NCI-H526 treated with DMSO at 0.1 percent for 48 hours (cell line): ENCODE measurements around the gene PLCH2.

ENCODE experiments used
- DNase-seq: peaks from one replicate; lab custom pipeline; 2025; lab: John Stamatoyannopoulos, UW

Gene PLCH2

DNA sequence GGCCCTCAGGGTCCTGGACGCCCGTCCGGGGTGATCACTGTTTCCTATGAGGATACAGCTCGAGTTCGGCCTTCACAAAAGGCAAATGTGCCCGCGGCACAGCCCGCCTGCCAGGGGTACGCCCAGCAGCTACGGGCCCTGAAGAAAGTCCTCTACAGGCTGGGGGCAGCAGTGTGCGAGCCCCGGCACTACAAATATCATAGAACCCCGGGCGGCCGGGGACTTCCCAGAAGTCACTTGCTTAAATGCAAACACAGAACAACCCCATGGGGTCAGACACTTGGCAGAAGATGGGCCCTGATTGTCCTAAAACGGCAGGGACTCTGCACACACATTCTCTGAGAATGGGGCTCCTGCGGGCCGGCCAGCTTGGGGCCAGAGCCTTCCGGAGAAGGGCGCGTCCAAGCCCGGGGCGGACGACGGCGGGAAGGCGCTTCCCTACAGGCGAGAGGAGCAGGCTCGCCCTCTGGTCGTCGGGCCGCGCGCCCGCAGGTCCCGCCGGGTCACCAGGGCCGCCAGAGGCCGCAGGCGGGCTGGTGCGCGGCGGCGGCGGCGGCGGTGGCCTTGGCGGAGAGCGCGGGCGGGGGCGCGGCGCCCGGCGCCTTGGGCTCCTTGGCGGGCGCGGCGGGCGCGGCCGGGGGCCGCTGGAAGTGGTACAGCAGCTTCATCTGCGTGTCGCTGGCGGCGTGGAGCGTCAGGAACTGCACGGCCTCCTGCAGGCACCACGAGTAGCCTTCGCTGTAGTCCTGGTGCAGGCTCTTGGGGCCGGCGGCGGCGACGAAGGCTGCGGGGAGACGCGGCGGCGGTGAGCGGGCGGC lies 53.1 kb downstream of the PLCH2 start:
- no peak for DNase-seq

DNA sequence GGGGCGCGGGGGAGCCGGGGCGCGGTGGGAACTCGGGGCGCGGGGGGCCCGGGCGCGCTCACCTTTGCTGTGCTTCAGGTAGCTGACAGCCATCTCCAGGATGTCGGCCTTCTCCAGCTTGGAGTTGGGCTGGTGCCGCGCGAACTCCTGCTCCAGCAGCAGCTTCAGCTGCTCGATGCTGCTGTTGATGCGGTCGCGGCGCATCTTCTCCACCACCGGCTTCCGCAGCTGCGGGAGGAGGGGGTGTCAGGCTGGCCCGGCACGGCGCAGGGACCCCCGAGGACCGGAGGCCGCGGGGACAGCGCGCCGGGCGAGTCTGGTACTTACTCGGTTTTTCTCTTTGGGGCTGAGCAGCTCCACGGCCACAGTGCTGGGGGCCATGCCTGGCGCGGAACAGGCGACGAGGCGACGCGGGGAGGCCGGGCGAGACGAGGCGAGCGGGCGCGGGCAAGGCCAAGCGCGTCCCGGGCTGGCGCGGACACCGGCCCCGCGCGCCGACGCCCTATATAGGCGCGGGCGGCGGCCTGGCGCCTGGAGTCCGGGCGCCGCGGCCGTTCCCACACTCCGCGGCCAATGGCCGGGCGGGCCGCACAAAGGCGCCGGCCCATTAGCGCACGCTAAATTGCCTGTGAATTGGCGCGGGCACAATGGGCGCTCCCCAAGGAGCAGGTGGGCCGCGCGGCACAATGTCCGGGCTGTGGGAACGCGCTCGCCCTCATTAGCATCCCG lies 53.9 kb downstream of the PLCH2 start, which contains the start of gene HES5:
Gene HES5, minus strand, starts transcription at position 480 of the 729 bp plus-strand sequence. Its CDS starts 99 bp downstream, at position 381.
- DNase-seq = no peak

DNA sequence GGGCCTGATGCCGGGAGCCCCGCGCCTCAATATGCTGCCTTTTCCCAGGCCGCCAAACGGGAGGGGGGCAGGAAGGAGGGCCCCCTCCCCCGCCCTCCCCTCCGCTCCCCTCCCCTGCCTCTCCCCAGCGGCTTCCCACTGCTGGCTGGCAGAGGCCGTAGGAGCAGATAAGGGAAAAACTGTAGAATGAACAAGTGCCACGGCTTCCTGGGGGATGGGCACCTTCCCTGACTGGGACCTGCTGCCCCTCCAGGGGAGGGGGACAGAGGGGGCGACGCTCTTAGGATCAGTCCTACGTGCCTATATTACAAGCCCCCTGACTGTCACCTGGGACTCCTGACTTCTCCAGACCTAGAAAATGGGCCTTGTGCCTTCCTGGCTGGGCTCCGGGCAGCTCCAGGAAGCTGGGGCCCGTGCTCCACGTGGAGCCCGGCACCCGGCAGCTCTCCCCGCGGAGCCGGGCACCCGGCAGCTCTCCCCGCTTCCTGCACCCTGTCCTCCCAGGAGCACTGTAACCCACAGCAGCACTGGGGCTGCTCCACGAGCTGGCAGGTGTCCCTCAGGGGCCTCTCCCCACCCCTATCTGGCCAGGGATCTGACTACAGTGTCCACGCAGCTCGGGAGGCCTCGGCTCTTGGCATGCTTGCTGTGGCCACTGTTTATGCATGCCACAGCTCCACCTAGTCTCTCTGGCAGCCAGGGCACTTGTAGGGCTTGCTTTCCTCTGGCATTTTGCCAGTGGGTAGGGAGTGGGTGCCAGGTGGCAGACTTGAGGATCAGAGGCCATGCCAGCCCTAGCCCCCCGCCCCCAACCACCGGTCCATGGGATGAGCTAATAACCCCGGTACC lies 54.6 kb downstream of the PLCH2 start:
- no peak for DNase-seq

DNA sequence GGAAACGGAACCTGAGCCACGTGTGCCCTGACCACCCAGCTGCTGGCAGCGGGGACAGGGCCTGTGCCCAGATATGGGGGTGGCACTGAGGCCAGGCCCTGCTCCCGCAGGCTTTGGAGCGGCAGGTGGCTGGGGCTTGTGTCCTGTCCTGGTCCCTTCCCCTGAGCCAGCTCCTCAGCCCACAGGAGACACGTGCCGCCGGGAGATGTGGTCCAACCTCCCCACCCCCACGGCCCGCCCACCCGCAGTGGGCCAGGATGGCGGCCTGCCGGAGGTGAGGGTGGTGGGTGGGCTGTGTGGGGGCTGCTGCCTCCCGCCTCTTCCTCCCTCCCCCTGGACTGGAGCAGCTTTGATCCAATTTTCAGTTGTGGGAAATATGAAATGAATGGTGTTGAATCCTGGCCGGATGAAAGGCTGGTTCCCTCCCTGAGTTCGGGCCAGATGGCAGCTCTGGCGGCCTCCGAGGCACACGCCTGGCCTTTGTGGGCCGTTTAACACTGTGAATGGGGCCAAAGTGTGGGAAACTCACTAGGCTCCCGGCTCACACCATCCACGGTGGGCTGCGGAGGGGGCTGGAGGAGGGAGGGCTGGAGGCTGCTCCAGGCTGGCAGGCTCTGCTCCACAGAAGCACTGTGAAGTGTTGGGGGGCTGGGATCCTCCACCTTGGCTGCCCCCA lies 56.5 kb downstream of the PLCH2 start:
- no peak for DNase-seq

DNA sequence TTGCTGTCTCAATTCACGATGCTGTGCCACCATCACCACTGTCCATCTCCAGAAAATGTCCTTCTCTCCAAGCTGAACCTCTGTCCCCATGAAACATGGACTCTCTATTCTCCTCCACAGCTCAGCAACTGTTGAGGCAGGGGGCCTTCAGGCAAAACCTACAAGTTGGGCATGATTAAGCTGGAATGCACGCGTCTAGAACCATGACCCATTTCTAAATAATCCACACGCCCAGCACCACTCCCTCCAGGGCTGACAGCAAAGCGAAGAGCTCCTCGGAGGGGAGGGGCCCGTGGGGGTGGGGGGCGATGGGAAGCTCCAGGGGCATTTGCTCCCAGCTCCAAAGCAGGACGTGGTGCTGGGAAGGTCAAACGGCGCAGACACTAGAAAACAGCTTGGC lies 57.3 kb downstream of the PLCH2 start:
- no peak for DNase-seq

DNA sequence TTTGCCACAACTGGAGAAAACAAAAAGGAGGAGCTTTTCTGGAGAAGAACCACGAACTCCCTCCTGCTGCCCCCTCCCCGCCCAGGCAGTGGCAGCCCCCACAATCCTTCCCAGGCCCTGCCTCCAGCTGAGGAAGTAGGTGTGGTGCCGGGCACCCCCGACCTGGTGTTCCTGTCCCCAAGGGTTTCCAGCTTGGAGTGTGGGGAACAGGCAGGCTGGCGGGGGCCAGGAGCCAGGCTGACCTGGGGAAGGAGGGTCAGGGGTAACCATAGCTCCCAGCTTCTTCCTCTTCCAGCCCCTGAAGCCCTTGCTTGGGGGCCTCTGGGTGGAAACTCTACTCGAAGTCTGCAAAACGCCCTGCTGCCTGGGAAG lies 58.2 kb downstream of the PLCH2 start:
- DNase-seq = no peak

DNA sequence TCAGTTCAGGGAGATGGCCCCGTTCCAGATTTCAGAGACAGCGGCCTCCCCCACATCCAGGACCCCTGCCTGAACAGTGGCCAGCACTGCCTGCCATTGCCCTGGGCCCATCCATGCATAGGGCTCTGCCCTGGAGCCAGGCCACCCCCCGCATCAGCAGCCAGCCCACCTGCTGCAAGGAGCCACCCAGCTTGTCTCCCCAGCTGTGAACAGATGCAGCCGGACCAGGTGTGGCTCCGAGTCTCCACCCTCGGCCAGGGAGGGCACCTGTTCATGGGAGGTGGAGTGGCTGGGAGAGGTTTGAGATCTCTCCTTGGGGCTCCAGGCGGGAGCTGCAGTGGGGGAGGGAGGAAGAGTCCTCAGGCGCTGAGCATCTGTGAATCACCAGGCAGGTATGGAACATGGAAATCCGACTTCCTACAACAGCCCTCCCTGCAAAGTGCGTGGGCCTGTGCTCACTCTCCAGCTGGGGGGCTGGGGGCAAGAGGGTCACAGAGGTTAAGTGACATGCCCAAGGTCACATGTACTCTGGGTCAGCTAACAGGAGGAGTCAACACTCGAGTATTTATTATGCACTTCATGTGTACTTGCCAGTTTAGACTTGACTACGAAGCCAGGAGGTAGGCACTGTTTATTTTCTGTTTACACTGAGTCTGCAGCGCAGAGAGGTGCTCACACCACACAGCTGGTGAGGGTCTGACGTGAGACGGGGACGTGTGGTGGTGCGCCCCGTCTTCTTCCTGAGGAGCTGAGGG lies 58.8 kb downstream of the PLCH2 start:
- DNase-seq = no peak

DNA sequence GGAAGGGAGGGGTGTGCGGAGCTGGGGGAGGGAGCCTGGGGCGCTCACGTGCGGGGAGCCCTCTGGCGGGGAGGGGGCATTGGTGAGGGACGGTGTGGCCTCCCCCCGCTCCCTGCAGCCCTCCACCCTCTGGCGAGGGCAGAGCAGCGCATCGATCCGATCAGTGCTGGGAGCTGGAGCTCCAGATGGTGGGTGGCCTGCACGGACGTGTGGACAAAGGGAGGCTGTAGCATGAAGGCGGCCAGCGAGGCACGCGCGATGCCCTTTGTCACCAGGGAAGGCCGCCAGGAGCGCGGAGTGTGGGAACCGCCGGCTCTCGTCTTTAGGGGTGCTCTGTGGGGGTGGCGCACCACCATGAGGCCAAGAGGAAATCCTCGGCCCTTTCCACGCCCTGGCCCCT lies 59.4 kb downstream of the PLCH2 start:
- no peak for DNase-seq

DNA sequence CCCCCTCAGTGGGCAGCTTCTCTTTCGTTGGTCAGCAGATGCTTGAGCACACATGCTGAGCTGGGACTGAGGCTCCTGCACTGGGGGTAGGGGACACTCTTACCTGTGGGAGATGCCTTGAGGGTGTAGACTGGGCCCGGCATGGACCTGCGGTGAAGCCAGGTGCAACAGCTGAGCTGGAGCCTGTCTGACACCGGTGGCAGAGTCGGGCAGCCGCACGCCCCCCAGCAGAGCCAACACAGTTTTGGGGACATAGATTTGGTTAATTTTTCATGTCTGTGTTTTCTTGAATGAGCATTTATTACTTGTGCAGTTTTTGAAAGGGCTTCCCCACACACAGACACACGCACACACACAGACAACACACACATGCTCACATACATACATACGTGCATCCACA lies 59.9 kb downstream of the PLCH2 start:
- DNase-seq = no peak

DNA sequence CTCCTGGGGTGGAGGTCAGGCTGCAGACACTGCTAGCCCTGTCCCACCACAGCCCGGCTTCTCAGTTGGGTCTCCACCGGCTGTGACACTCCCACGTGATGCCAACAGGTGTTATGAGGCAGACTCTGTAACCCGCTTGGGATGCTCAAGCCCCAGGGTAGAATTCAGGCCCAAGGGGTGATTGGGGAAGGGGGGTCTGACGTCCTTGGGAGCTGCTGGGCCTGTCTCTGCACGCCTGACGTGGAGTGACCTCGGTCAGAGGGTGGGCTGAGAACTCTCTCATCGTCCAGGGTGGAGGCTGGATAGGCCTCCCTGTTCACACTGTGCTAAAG lies 61.7 kb downstream of the PLCH2 start:
- no peak for DNase-seq

DNA sequence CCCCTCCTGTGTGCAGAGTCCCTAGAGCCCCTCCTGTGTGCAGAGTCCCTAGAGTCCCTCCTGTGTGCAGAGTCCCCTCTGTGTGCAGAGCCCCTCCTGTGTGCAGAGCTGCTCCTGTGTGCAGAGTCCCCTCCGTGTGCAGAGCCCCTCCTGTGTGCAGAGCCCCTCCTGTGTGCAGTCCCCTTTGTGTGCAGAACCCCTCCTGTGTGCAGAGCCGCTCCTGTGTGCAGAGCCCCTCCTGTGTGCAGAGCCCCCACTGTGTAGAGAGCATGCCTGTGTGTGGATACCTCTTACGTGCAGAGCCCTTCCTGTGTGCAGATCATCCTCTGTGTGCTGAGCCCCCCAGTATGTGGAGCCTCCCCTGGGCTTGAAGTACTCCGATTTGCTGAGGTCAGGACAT lies 62.3 kb downstream of the PLCH2 start:
- DNase-seq = no peak

DNA sequence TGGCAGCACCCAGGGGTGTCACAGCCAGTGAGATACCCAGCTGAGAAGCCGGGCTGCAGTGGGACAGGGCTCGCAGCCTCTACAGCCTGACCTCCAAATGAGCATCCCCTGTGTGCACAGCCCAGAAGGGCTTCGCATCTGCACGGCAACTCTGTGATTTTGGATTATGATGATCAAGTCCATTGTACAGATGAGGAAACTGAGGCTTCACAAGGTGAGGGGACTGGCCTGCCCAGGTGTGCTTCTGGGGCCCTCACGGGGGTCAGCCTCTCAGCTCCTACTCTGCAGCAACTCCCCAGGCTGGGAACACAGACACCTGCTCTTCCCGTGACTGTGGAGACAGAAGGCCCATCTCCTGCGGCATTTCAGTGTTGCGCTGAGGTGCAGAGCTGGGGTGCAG lies 62.8 kb downstream of the PLCH2 start:
- DNase-seq = no peak

DNA sequence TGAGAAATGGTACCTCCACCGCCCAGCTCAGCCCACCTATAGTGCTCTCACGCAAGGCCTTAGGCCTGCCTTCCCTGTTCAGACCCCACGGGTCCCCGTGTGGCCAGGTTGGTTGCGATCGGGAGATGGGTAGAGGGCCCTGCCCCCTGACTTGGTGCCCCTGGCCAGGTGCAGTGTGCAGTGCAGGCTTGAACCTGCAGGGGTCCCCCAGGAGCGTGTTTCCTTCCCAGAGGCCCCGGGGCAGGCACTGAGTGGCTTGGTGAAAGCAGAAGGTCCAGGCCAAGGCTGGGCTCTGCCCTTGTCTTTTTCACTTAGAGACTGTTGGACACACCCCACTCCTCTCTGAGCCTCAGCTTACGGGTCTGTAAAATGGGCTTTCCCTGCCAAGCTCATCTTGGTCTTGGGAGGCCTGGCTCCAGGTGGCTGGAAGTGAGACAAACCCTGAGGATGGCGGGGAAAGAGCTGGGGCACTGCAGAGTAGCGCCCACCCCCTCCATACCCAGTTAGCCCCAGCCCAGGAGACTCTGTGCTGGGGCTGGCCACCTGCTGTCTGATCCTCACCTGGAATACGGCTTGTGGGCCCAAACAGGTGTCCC lies 63.3 kb downstream of the PLCH2 start:
- no peak for DNase-seq

DNA sequence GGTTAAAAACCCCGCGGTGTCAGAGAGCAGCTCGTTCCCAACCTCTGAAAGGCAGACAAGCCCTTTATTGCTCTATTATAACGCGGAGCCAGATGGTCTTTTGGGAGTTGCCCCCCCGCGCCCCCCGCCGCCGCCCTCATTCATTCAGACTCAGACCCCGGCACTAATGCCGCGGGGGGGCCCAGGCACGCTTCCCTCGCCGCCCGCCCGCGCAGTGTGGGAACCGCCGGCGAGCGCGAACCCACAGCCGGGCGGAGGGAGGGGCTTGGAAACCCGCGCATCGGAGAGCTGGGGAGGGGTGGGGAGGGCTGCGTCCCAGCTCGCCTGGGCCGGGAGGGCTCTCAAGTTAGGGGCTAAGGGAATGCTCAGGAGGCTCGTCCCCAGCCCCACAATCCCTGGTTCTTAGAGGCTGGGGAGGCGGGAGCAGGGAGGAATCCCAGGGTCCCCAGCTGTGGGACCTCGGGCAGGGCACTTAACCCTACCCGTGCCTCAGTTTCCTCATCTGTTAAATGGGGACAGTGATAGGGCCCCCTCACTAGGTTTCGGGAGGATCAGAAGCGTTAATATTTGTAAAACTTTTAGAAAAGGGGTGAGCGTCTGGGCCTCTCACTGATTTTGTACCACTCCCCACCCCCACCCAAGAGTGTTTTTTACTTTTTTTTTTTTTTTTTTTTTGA lies 64.9 kb downstream of the PLCH2 start:
- no peak for DNase-seq

DNA sequence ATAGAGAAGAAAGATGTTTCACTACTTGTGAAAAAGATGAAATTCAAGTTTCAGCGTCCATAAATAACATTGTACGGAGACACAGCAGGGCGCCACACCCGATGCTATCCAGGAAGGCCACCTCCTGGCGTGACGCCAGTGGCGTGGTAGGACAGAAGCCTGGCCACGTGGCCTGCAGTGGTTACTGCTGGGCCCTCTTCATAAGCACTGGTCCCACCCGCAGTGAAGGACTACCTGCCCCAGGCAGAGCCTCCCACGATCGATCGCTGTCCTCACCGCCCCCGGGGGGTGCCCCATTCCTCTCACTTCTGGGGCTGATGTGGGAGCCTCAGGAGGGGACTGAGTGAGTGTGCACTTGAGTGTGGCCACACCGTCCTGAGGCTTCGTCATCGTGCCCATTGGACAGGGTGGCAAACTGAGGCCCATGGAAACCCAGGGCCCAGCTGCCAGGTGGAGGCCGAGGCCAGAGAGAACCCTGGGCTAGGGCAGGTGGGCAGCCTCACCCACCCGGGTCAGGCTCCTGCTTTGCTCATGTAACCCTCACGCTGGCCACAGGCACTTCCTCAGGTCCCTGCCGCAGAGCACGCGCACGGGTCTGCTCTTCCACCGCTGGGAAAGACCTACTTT lies 65.6 kb downstream of the PLCH2 start:
- DNase-seq = no peak

DNA sequence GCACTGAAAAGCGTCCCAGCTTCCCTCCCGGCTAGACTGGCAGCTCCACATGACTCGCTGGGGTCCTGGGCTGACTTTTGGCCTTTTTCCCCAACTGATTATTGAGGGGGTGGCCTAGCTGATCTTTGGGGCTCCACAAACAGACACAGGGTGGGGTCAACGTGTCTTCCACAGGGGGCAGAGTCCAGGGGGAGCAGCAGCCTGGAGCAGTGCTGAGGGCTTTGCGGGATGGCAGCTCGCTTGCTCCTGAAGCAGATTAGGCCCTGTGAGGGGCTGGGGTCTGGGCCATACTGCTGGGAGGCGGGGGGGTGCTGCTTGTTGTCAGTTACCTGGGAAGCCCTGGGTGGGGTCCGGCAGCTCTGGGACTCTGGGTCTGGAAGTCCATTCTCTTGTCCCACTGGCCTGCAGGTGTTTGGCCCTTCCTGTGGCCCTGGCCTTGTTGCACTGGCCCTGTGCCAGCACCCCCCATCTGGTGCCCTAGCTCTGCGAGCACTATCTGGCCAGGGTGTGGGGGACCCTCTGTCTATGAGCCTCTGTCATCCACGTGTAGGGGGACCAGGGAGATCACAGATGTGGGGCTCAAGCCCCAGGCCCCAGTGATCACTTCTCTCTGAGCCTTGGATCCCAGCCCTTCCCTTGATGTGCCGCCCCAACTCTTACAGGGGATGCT lies 66.3 kb downstream of the PLCH2 start:
- DNase-seq = no peak

DNA sequence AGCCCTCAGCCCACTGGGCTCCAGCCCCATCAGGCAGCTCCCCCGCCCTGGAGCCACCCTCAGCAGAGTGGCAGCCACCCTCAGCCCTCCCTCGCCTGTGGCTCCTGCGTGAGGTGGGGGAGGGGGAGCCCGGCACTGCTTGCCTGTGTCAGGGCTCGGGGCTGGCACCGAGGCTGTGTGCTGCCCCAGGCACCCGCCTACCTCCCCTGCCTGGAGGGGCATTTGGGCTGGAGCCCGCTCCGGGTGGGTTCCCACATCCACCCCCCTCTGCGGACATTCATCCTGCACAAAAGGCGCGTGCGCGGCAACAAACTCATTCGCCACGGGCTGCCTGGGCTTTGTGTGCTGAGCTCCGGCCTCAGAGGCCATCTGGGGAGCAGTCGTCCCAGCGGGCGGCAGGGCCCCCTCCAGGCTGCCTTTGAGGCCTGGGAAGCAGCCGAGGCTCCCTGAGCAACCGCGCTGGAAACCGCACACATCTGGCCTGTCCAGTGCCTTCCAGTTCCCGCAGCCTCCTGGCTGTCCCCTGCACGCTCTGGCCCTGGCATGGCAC lies 67.5 kb downstream of the PLCH2 start:
- DNase-seq = no peak

DNA sequence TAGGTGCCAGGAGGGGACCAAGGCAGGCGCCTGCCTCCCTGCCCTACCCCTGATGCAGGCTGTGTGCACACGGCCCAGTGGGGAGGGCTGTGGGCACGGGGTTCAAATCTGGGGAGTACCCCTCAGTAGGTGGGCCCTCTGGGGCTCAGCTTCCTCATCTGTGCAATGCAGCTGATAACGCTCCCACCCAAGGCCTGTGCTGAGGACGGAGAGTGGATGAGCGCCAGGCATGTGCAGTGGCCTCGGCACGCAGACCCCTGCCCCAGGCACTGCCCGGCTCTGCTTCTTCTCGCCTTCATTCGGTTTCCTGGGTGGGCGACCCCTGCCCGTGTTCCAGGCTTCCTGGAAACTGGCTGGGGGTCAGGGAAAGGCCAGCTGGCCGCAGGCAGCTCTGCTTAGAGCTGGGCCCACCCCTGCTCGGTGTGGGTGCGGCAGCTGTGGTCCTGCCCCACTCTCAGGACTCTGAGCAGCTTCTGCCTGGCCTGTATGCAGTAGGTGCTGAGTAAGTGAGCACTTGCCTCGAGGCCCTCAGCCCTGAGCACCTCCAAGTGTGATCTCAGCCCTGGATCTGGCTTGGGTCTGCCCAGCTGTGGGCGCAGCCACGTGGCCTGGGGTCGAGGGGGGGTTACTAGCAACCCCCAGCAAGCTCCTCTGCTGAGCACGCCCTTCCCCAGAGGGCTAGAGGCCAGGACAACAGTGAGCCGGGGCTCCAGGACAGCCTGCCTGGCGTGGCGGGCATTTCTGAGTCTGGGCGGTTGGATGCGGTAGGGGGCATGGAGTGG lies 68.2 kb downstream of the PLCH2 start:
- no peak for DNase-seq
